Fibroblast of pulmonary artery (primary cell): ENCODE results near the gene FAM184B.

Experiments
- DNase-seq: peaks from one replicate; pipeline ENCODE4 v3.0.0-alpha.2; 2010; ENCODE audit warnings: low read depth
- H3K4me3 ChIP-seq: replicated peaks from 2 replicates; pipeline ENCODE4 v1.5.1; 2011; ENCODE audit warnings: low read depth, mild to moderate bottlenecking, control low read depth, low read length, moderate library complexity
- TF ChIP-seq, protein P1 (sequence below): IDR thresholded peaks from 2 replicates; pipeline ENCODE4 v1.5.1; 2011; ENCODE audit warnings: mild to moderate bottlenecking, control low read depth, low read length, inconsistent platforms; ENCODE audit errors: missing control alignments

Gene FAM184B

GRCh38 chr4:17722356-17722700, 59.1 kb downstream of the FAM184B start:
- DNase-seq, result no peak
- TF ChIP-seq, protein P1, sequence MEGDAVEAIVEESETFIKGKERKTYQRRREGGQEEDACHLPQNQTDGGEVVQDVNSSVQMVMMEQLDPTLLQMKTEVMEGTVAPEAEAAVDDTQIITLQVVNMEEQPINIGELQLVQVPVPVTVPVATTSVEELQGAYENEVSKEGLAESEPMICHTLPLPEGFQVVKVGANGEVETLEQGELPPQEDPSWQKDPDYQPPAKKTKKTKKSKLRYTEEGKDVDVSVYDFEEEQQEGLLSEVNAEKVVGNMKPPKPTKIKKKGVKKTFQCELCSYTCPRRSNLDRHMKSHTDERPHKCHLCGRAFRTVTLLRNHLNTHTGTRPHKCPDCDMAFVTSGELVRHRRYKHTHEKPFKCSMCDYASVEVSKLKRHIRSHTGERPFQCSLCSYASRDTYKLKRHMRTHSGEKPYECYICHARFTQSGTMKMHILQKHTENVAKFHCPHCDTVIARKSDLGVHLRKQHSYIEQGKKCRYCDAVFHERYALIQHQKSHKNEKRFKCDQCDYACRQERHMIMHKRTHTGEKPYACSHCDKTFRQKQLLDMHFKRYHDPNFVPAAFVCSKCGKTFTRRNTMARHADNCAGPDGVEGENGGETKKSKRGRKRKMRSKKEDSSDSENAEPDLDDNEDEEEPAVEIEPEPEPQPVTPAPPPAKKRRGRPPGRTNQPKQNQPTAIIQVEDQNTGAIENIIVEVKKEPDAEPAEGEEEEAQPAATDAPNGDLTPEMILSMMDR, result no peak
- H3K4me3 ChIP-seq, result no peak overlapping the region

DNA sequence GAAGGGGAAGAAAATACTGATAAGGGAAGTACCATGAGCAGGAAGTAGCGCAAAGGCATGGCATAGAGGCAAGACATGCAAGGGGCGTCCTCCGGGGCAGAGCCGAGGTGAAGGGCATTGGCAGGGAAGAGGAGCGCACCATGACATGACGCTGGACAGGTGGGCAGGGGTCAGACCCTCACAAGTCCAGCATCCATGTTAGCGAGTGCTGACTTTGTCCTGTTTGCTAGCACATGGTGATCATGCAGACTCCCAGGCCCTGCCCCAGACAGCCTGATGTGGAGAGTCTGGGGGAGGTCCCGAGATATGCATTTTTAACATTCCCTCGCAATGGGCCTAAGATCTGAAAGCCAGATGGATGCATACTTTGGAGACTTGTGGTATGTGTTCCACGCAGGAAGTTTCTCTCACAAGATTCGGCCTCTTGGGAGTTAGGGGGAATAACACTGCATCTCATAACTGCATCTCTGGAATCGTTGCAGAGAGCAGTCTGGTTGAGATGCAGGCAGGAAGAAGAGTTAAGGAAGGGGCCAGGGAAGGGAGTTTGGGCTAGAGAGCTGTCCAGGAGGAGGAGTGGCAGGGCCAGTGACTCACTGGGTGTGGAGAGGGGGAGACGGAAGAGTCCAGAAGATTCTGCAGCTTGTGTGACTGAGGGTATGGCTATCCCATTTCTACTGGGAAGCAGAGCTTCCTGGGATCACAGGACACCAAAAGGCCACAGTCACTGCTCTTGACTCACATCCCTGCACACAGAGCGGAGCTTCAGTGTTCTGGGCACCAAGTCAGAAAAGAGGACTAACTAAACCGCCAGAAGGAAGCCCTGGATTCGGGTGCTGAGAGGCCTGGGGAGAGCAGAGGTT, 59.7 kb downstream of the FAM184B start:
- no peak overlapping the region for H3K4me3 ChIP-seq
- peak; percentile 31 for DNase-seq

DNA sequence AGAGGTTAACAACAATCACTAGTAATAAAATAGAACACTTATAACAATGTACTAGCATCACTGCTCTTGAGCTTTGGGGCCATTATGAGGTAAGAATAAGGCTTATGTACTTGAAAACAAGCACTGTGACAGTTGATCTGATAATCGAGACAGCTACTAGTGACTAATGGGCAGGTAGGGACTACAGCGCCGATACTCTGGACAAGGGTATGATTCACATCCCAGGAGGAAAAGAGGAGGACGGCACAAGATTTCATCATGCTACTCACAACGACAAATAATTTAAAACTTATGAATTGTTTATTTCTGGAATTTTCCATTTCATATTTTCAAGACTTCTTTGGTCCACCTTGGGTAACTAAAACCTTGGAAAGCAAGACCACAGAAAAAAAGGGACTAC, 62.3 kb downstream of the FAM184B start:
- no peak overlapping the region for H3K4me3 ChIP-seq
- DNase-seq, result no peak
- TF ChIP-seq, protein P1, result no peak

More for the DNA sequence above, 59.7 kb downstream of the FAM184B start:
- TF ChIP-seq, protein P1, result no peak

DNA sequence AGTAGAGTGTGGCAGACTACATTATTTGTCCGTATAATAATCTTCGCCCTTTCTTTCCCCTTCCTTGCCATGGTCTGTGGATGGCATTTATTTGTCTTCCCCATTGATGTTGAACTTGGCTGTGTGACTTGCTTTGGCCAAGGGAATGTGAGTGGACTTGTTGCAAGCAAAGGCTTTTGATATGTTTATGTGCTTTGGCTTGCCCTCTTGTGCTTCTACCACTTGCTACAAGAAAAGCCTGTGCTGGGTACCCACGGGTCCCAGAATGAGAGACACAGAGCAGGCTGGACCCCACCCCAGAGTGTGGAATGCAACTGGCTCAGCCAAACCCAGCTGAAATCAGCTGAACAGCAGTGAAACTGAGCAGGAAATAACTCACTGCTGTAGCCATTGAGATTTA, 63.0 kb downstream of the FAM184B start:
- DNase-seq, result no peak
- no peak overlapping the region for H3K4me3 ChIP-seq
- TF ChIP-seq, protein P1, result no peak

- TF ChIP-seq, protein P1, result no peak
These were observed 64.1 kb downstream of the FAM184B start for GRCh38 chr4:17717301-17717700.

DNA sequence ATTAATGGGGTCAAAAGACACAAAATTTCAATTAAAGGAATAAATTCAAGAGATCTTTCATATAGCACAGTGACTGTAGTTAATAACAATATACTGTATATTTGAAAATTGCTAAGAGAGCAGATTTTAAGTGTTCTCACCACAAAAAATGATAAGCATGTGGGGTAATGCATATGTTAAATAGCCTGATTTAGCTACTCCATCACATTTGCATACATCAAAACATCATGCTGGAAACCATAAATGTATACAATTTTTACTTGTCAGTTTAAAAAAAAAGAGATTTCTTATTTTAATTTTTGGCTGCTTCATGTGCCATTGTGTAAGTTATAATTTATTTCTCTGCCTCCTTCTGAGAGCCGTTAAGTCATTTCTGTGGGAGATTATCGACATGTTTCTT, 65.9 kb downstream of the FAM184B start:
- DNase-seq, result no peak
- H3K4me3 ChIP-seq, result no peak overlapping the region
- TF ChIP-seq, protein P1, result no peak

More at GRCh38 chr4:17717301-17717700, 64.1 kb downstream of the FAM184B start:
- H3K4me3 ChIP-seq, result no peak overlapping the region
- no peak for DNase-seq

- TF ChIP-seq, protein P1, result no peak
- no peak overlapping the region for H3K4me3 ChIP-seq
- DNase-seq, result no peak
These were observed 67.6 kb downstream of the FAM184B start for GRCh38 chr4:17713779-17714178.
